Loucy (cell line): Measurements from ENCODE around the gene PTS.

Source experiments
- EZH2phosphoT487 ChIP-seq: fragments of 200-600 bp; IDR thresholded peaks from 2 replicates; pipeline ENCODE4 v1.6.1; 2018; ENCODE audit warnings: antibody characterized with exemption, mild to moderate bottlenecking, moderate library complexity, borderline replicate concordance
- TF ChIP-seq, protein P1 (sequence below): fragments of 200-600 bp; sonication (generic); conservative IDR thresholded peaks from 2 replicates; pipeline ENCODE4 v1.5.1; 2014; ENCODE audit warnings: mild to moderate bottlenecking, antibody characterized with exemption, low read length

GRCh38 chr11:112229159-112229558 lies 2.9 kb downstream of the PTS start:
- TF ChIP-seq, protein P1, sequence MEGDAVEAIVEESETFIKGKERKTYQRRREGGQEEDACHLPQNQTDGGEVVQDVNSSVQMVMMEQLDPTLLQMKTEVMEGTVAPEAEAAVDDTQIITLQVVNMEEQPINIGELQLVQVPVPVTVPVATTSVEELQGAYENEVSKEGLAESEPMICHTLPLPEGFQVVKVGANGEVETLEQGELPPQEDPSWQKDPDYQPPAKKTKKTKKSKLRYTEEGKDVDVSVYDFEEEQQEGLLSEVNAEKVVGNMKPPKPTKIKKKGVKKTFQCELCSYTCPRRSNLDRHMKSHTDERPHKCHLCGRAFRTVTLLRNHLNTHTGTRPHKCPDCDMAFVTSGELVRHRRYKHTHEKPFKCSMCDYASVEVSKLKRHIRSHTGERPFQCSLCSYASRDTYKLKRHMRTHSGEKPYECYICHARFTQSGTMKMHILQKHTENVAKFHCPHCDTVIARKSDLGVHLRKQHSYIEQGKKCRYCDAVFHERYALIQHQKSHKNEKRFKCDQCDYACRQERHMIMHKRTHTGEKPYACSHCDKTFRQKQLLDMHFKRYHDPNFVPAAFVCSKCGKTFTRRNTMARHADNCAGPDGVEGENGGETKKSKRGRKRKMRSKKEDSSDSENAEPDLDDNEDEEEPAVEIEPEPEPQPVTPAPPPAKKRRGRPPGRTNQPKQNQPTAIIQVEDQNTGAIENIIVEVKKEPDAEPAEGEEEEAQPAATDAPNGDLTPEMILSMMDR = no peak
- TF ChIP-seq EZH2phosphoT487 = no peak
